Testis (tissue), 3 donors: ENCODE results near the gene CTPS2. TPM values are rescaled to one million over a fixed set of nuclear protein-coding genes. Genes with fewer than 3 reads are reported as not detected.

Source experiments
- DNase-seq: peaks from one replicate; pipeline ENCODE4 v3.0.0-alpha.2; 2019
- H3K27ac ChIP-seq, 2 donors: fragments of 200-600 bp; sonication (generic); one replicate each; pipeline ENCODE4 v1.5.1; 2019
- H3K27me3 ChIP-seq: fragments of 200-600 bp; sonication (generic); one replicate; pipeline ENCODE4 v1.5.1; 2019
- H3K36me3 ChIP-seq: fragments of 200-600 bp; sonication (generic); one replicate; pipeline ENCODE4 v1.5.1; 2017; ENCODE audit warnings: low read depth; ENCODE audit errors: missing control alignments
- H3K4me1 ChIP-seq: fragments of 200-600 bp; sonication (generic); one replicate; pipeline ENCODE4 v1.5.1; 2019
- H3K4me3 ChIP-seq, 2 donors: fragments of 200-600 bp; sonication (generic); one replicate each; pipeline ENCODE4 v1.5.1; 2017 to 2019
- H3K9me3 ChIP-seq: fragments of 200-600 bp; sonication (generic); one replicate; pipeline ENCODE4 v1.5.1; 2017
- CTCF ChIP-seq, 3 experiments: fragments of 450-650 bp in 2 of 3; fragments of 200-600 bp in 1 of 3; sonication (generic) in 1 of 3; IDR thresholded peaks; one replicate each; pipeline ENCODE4 v1.5.1; 2016 to 2019; ENCODE audit warnings: antibody characterized with exemption in 3 of 3, mild to moderate bottlenecking in 2 of 3, moderate library complexity in 1 of 3
- POLR2A ChIP-seq: fragments of 450-650 bp; IDR thresholded peaks from one replicate; pipeline ENCODE4 v1.6.1; 2017; ENCODE audit warnings: antibody characterized with exemption, mild to moderate bottlenecking, moderate library complexity
- WGBS, 2 donors: methylation state at CpG; one replicate each; pipeline ENCODE4 v1.1.5; 2018; 5-methylcytosine and 5-hydroxymethylcytosine counted together
- intact Hi-C: fragments of 100-400 bp; cut with DNase I; formaldehyde crosslinking; loops from one replicate; pipeline ENCODE4 v1.15.1; 2023; ENCODE audit warnings: low total_unique reads
- polyA plus RNA-seq: library from polyadenylated mRNA; stranded (reverse); fragments of 350-450 nt; fragmentation: Illumina TruSeq; extraction: RNeasy Lipid Tissue Mini Kit (QIAGEN cat#74804); gene quantifications from one replicate; pipeline ENCODE4 v1.2.3, GENCODE V29; 2014; ENCODE audit warnings: low read depth, low replicate concordance; ENCODE audit not compliant: insufficient read depth
- total RNA-seq, 2 donors: library from RNA; depleted of rRNA; stranded (reverse); fragments of >200 nt; gene quantifications; one replicate each; pipeline ENCODE4 v1.2.3, GENCODE V29; 2016

The CTPS2 gene
- total and polyA plus RNA-seq, 3 donors from 2014 or later = 3.2 to 9.7 (median 9.5) TPM

- Histone ChIP-seq H3K27me3 (no peaks in the 10 kb centered on the region), H3K9me3 (no peaks in the 10 kb centered on the region), H3K4me3 (no peak overlapping the region), H3K4me1 (no peaks in the 10 kb centered on the region), H3K36me3 (no peaks in the 10 kb centered on the region), H3K27ac (no peak overlapping the region)
- TF ChIP-seq CTCF (IDR thresholded peaks at IDR 0.05) (no peak), POLR2A (no peak)
- intact Hi-C loops = no loop called here
- WGBS, 2 donors = 84 to 99% methylated on average over 3 to 4 of the region's 4 CpGs
- DNase-seq = no peak
Observed at GRCh38 chrX:16646366-16647138, 65.9 kb downstream of the CTPS2 start.

GRCh38 chrX:16643176-16643575 is 69.3 kb downstream of the CTPS2 start:
- Histone ChIP-seq H3K36me3 (no peaks in the 10 kb centered on the region), H3K4me1 (no peaks in the 10 kb centered on the region), H3K4me3 (no peak overlapping the region), H3K27me3 (no peaks in the 10 kb centered on the region), H3K9me3 (no peaks in the 10 kb centered on the region), H3K27ac (no peak overlapping the region)
- 88 to 91% methylated on average over 5 of the region's 5 CpGs for WGBS, 2 donors
- intact Hi-C loops = no loop called here
- TF ChIP-seq POLR2A = no peak
- TF ChIP-seq CTCF (IDR thresholded peaks at IDR 0.05) = no peak
- no peak for DNase-seq

GRCh38 chrX:16640823-16641222 is 71.6 kb downstream of the CTPS2 start:
- no peaks in the 10 kb centered on the region for H3K9me3 ChIP-seq
- WGBS, 2 donors = 59 to 65% methylated on average over 3 to 4 of the region's 4 CpGs
- intact Hi-C loops = no loop called here
- no peaks in the 10 kb centered on the region for H3K4me1 ChIP-seq
- H3K27me3 ChIP-seq = no peaks in the 10 kb centered on the region
- no peak for DNase-seq
- no peak overlapping the region for H3K27ac ChIP-seq
- H3K4me3 ChIP-seq = no peak overlapping the region
- TF ChIP-seq POLR2A (no peak), CTCF (IDR thresholded peaks at IDR 0.05) (no peak)
- H3K36me3 ChIP-seq = no peaks in the 10 kb centered on the region

- 89 to 90% methylated on average over 6 of the region's 6 CpGs for WGBS, 2 donors
Observed at GRCh38 chrX:16639966-16640365, 72.5 kb downstream of the CTPS2 start.

More at GRCh38 chrX:16639966-16640365, 72.5 kb downstream of the CTPS2 start:
- H3K36me3 ChIP-seq = no peaks in the 10 kb centered on the region
- intact Hi-C loops = no loop called here
- H3K4me1 ChIP-seq = no peaks in the 10 kb centered on the region
- no peaks in the 10 kb centered on the region for H3K27me3 ChIP-seq
- no peak overlapping the region for H3K4me3 ChIP-seq
- H3K27ac ChIP-seq = no peak overlapping the region
- no peak for DNase-seq
- H3K9me3 ChIP-seq = no peaks in the 10 kb centered on the region
- TF ChIP-seq POLR2A = no peak
- TF ChIP-seq CTCF (IDR thresholded peaks at IDR 0.05) = no peak
